CD4-positive, alpha-beta T cell (primary cell): ENCODE results near the gene VCX. TPM values are rescaled to one million over a fixed set of nuclear protein-coding genes. Genes with fewer than 3 reads are reported as not detected.

Experiments used
- ATAC-seq: fragments of 200-7000 bp; cut with Tn5 transposase; one replicate; pipeline ENCODE4 v1.10.0; 2022; ENCODE audit warnings: mild to moderate bottlenecking; ENCODE audit not compliant: poor library complexity
- CTCF ChIA-PET: fragments of 350-600 bp; sonication (Branson Sonifier 250); formaldehyde crosslinking; loops from one replicate; lab custom pipeline; 2021; ENCODE audit warnings: antibody characterized with exemption, inconsistent platforms; lab: Charles Lee
- POLR2A ChIA-PET: fragments of 350-600 bp; sonication (Branson Sonifier 250); formaldehyde crosslinking; loops from one replicate; lab custom pipeline; 2021; ENCODE audit warnings: antibody characterized with exemption, inconsistent platforms; lab: Charles Lee
- DNase-seq, 14 experiments: peaks; one replicate each; pipeline ENCODE4 v3.0.0-alpha.2; 2013 to 2020; ENCODE audit warnings: mixed read lengths in 2 of 14
- H3K27ac ChIP-seq, 2 donors: one replicate each; pipeline versions ENCODE4 v1.5.1 to v1.7.0; 2013; ENCODE audit warnings: low read length in 2 of 2, low read depth in 1 of 2, mild to moderate bottlenecking in 1 of 2
- H3K27me3 ChIP-seq, 2 experiments: 1 replicate in 1 of 2; 2 replicates in 1 of 2; pipeline versions ENCODE4 v1.6.1 to v1.7.0; 2013; ENCODE audit warnings: low read length in 2 of 2, control low read depth in 1 of 2, mild to moderate bottlenecking in 1 of 2, moderate library complexity in 1 of 2; ENCODE audit not compliant: insufficient read depth in 2 of 2, control insufficient read depth in 1 of 2
- H3K36me3 ChIP-seq: one replicate; pipeline ENCODE4 v1.6.1; 2013; ENCODE audit warnings: low read length, control low read depth; ENCODE audit not compliant: insufficient read depth
- H3K4me1 ChIP-seq: one replicate; pipeline ENCODE4 v1.6.1; 2013; ENCODE audit warnings: low read length, control low read depth; ENCODE audit not compliant: insufficient read depth
- H3K4me3 ChIP-seq: one replicate; pipeline ENCODE4 v1.5.1; 2013; ENCODE audit warnings: mild to moderate bottlenecking, low read length, moderate library complexity
- H3K9me3 ChIP-seq, 2 experiments: 1 replicate in 1 of 2; 2 replicates in 1 of 2; pipeline versions ENCODE4 v1.6.1 to v1.7.0; 2013; ENCODE audit warnings: low read length in 2 of 2, mild to moderate bottlenecking in 2 of 2, control low read depth in 1 of 2, moderate library complexity in 1 of 2; ENCODE audit not compliant: control insufficient read depth in 1 of 2, insufficient read depth in 1 of 2
- H3K27ac Mint-ChIP-seq: one replicate; pipeline ENCODE4 v1.8.0; 2020; ENCODE audit warnings: mixed read lengths
- H3K27me3 Mint-ChIP-seq: one replicate; pipeline ENCODE4 v1.8.0; 2021; ENCODE audit warnings: mixed read lengths
- H3K36me3 Mint-ChIP-seq: one replicate; pipeline ENCODE4 v1.8.0; 2021; ENCODE audit warnings: low read depth, mixed read lengths
- H3K4me1 Mint-ChIP-seq: one replicate; pipeline ENCODE4 v1.8.0; 2021; ENCODE audit warnings: low read depth, mixed read lengths
- H3K4me3 Mint-ChIP-seq: one replicate; pipeline ENCODE4 v1.8.0; 2020; ENCODE audit warnings: mild to moderate bottlenecking, mixed read lengths
- H3K9me3 Mint-ChIP-seq: one replicate; pipeline ENCODE4 v1.8.0; 2020; ENCODE audit warnings: mixed read lengths
- intact Hi-C, 2 experiments: fragments of 100-400 bp; cut with DNase I in 1 of 2; cut with micrococcal nuclease in 1 of 2; formaldehyde crosslinking; loops; one replicate each; pipeline versions ENCODE4 v1.15.1 to v1.9.0; 2023 to 2025; cut with DNase I, micrococcal nuclease
- total RNA-seq, 174 experiments: library from RNA in 2 of 174; stranded (reverse) in 2 of 174; gene quantifications; one replicate each; pipeline ENCODE4 v1.2.3 and lab custom pipeline; 2021 to 2026
- TF ChIP-seq, protein P1 (sequence below): fragments of 200-600 bp; IDR thresholded peaks from one replicate; pipeline ENCODE4 v1.8.0; 2022; ENCODE audit warnings: antibody characterized with exemption, mild to moderate bottlenecking

Gene VCX
- total RNA-seq, 2 experiments from 2014 or later: not detected

DNA sequence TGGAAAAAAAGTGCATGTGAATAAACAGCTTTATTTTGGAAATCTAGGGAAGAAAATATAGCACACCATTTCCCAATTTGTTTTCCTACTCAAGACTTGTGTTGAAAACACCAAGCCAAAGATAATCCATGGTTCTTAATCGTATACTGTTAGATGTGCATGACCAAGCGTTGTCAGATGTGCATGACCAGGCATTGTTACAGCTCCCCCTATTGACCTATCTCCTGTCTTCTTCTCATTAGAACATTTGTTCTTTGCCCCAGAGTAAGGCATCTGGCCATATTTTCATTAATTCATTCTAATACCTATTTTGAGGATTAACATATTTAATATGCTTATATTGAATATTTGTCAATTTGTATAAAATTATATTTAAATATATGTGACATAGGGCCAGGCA is 14.4 kb upstream of the VCX start:
- DNase-seq: no peak
- no peaks in the 10 kb centered on the region for H3K4me1 Mint-ChIP-seq
- H3K27me3 Mint-ChIP-seq: no peaks in the 10 kb centered on the region

DNA sequence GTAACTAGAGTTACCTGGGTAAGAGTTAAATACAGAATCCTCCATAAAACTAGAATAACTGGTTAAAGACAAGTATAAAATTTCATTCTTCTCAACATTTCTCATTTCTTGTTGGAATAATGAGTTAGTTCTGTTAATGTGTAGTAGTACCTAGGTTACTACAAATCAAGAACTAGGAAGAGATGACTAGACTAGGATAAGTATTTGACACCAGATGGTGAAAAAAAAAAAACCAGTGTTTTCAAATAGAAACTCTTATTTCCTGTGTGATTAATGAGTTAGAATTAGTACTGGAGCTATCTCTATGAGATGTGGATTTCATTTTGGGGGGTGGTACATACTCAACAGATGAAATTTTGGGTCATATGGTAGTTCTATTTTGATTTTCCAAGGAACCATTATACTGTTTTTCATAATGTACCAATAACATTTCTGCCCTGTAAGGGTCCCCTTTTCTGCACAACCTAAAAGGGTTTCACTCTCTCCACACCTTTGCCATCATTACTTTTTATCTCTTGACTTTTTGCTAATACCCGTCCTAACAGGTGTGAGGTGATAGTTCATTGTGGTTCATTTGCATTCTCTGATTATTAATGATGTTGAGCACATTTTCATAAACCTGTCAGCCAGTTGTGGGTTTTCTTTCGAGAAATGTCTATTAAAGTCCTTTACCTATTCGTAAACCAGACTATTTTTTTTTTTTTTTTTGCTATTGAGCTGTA is 1.7 kb upstream of the VCX start:
- intact Hi-C loops: no loop called here
- ATAC-seq (no peak), DNase-seq (no peak)
- H3K4me1 ChIP-seq: no peaks in the 10 kb centered on the region
- CTCF ChIA-PET: no interaction called here
- Mint-ChIP-seq H3K4me1 (no peaks in the 10 kb centered on the region), H3K4me3 (no peak overlapping the region), H3K27me3 (no peaks in the 10 kb centered on the region), H3K27ac (no peak overlapping the region), H3K9me3 (no peaks in the 10 kb centered on the region), H3K36me3 (no peaks in the 10 kb centered on the region)
- TF ChIP-seq, protein P1, sequence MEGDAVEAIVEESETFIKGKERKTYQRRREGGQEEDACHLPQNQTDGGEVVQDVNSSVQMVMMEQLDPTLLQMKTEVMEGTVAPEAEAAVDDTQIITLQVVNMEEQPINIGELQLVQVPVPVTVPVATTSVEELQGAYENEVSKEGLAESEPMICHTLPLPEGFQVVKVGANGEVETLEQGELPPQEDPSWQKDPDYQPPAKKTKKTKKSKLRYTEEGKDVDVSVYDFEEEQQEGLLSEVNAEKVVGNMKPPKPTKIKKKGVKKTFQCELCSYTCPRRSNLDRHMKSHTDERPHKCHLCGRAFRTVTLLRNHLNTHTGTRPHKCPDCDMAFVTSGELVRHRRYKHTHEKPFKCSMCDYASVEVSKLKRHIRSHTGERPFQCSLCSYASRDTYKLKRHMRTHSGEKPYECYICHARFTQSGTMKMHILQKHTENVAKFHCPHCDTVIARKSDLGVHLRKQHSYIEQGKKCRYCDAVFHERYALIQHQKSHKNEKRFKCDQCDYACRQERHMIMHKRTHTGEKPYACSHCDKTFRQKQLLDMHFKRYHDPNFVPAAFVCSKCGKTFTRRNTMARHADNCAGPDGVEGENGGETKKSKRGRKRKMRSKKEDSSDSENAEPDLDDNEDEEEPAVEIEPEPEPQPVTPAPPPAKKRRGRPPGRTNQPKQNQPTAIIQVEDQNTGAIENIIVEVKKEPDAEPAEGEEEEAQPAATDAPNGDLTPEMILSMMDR: no peak
- no peak overlapping the region for H3K27ac ChIP-seq
- H3K4me3 ChIP-seq: no peak overlapping the region
- H3K36me3 ChIP-seq: no peaks in the 10 kb centered on the region
- POLR2A ChIA-PET: no interaction called here
- H3K27me3 ChIP-seq: no peaks in the 10 kb centered on the region
- no peaks in the 10 kb centered on the region for H3K9me3 ChIP-seq

More for the DNA sequence above, 14.4 kb upstream of the VCX start:
- Mint-ChIP-seq H3K9me3 (no peaks in the 10 kb centered on the region), H3K36me3 (no peaks in the 10 kb centered on the region), H3K4me3 (no peak overlapping the region), H3K27ac (no peak overlapping the region)
- Histone ChIP-seq H3K27ac (no peak overlapping the region), H3K4me3 (no peak overlapping the region), H3K27me3 (no peaks in the 10 kb centered on the region), H3K9me3 (no peaks in the 10 kb centered on the region), H3K4me1 (no peaks in the 10 kb centered on the region), H3K36me3 (no peaks in the 10 kb centered on the region)
- CTCF ChIA-PET: no interaction called here
- ATAC-seq: no peak
- POLR2A ChIA-PET: no interaction called here
- TF ChIP-seq, protein P1: no peak
- intact Hi-C loops: no loop called here

DNA sequence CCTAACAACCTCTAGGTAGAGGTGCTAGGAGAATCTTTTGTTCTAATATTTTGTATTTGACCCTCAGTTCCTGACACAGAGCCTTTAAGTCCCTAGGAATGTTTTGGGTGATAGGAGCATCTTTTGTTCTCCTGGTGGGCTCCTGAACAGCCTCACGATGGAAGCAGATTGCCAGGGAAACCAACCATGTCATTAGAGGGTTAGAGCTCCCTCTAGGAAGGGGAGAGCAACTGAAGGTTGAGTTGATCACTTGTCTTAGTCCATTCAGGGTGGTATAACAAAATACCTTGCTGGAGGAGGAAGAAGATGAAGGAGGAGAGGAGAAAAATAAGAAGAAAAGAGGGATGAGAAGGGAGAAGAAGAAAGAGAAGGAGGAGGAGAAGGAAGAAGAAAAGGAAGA is 9.2 kb downstream of the VCX start:
- Mint-ChIP-seq H3K9me3 (no peaks in the 10 kb centered on the region), H3K4me3 (no peak overlapping the region), H3K27me3 (no peaks in the 10 kb centered on the region), H3K27ac (no peak overlapping the region), H3K36me3 (no peaks in the 10 kb centered on the region), H3K4me1 (no peaks in the 10 kb centered on the region)
- TF ChIP-seq, protein P1: no peak
- Histone ChIP-seq H3K27ac (no peak overlapping the region), H3K4me1 (no peaks in the 10 kb centered on the region), H3K27me3 (no peaks in the 10 kb centered on the region), H3K9me3 (no peaks in the 10 kb centered on the region), H3K4me3 (no peak overlapping the region), H3K36me3 (no peaks in the 10 kb centered on the region)
- POLR2A ChIA-PET: no interaction called here
- DNase-seq: no peak
- CTCF ChIA-PET: no interaction called here
- intact Hi-C loops: no loop called here
- no peak for ATAC-seq
